ENCODE data around the gene HLTF. TPM values are rescaled to one million over a fixed set of nuclear protein-coding genes. Genes with fewer than 3 reads are reported as not detected.

HLTF gene
- total RNA-seq, 2 donors from 2014 or later = 10.9 to 15.3 TPM

- no peak for ATAC-seq
- H3K4me3 ChIP-seq = no peak overlapping the region
- DNase-seq = no peak
- H3K27ac ChIP-seq = no peak overlapping the region
- intact Hi-C loops (cut with DNase I) = no loop called here
- no peak for TF ChIP-seq CTCF (IDR thresholded peaks at IDR 0.05)
- no peak for TF ChIP-seq POLR2A (IDR thresholded peaks at IDR 0.05)
- no peaks in the 10 kb centered on the region for H3K27me3 ChIP-seq
- H3K4me1 ChIP-seq = no peaks in the 10 kb centered on the region
- 74 to 77% methylated on average over 3 of the region's 3 CpGs for WGBS, 2 donors
- H3K9me3 ChIP-seq = no peaks in the 10 kb centered on the region
- H3K36me3 ChIP-seq (replicated peaks in 1 of 2; ENCODE audit: insufficient read depth in 1 of 2, low read depth in 2 of 2) = peaks cover 0 to 6% of the 10 kb centered on the region in 2 donors
Observed at GRCh38 chr3:149055575-149055974, 30.8 kb downstream of the HLTF start.

GRCh38 chr3:149044339-149045083, 41.8 kb downstream of the HLTF start:
- intact Hi-C loops (cut with DNase I) = no loop called here
- no peaks in the 10 kb centered on the region for H3K9me3 ChIP-seq
- peaks cover 0 to 4% of the 10 kb centered on the region in 2 donors for H3K36me3 ChIP-seq (replicated peaks in 1 of 2; ENCODE audit: insufficient read depth in 1 of 2, low read depth in 2 of 2)
- H3K4me3 ChIP-seq = no peak overlapping the region
- peaks cover 6% of the 10 kb centered on the region for H3K4me1 ChIP-seq
- no peak for DNase-seq
- no peak for ATAC-seq
- WGBS, 2 donors = 88 to 89% methylated on average over 5 of the region's 5 CpGs
- no peak overlapping the region for H3K27ac ChIP-seq
- TF ChIP-seq CTCF (IDR thresholded peaks at IDR 0.05) (no peak), POLR2A (IDR thresholded peaks at IDR 0.05) (no peak)
- no peaks in the 10 kb centered on the region for H3K27me3 ChIP-seq

GRCh38 chr3:149042789-149043386, 43.4 kb downstream of the HLTF start:
- Histone ChIP-seq H3K27ac (no peak overlapping the region), H3K36me3 (replicated peaks in 1 of 2; ENCODE audit: insufficient read depth in 1 of 2, low read depth in 2 of 2) (peaks cover 0 to 3% of the 10 kb centered on the region in 2 donors), H3K4me3 (no peak overlapping the region), H3K4me1 (peaks cover 6% of the 10 kb centered on the region), H3K27me3 (no peaks in the 10 kb centered on the region), H3K9me3 (no peaks in the 10 kb centered on the region)
- TF ChIP-seq POLR2A (IDR thresholded peaks at IDR 0.05) = no peak
- TF ChIP-seq CTCF (IDR thresholded peaks at IDR 0.05) = no peak
- ATAC-seq (no peak), DNase-seq (no peak)
- intact Hi-C loops (cut with DNase I) = no loop called here
- WGBS, 2 donors = 23 to 32% methylated on average over 1 of the region's 1 CpG

GRCh38 chr3:149038322-149038721, 48.0 kb downstream of the HLTF start:
- no peaks in the 10 kb centered on the region for H3K9me3 ChIP-seq
- ATAC-seq (no peak), DNase-seq (no peak)
- H3K27me3 ChIP-seq = no peaks in the 10 kb centered on the region
- no peak overlapping the region for H3K4me3 ChIP-seq
- TF ChIP-seq POLR2A (IDR thresholded peaks at IDR 0.05) (no peak), CTCF (IDR thresholded peaks at IDR 0.05) (no peak)
- peaks cover 0 to 2% of the 10 kb centered on the region in 2 donors for H3K36me3 ChIP-seq (replicated peaks in 1 of 2; ENCODE audit: insufficient read depth in 1 of 2, low read depth in 2 of 2)
- H3K27ac ChIP-seq = no peak overlapping the region
- H3K4me1 ChIP-seq = peaks cover 6% of the 10 kb centered on the region
- 84 to 93% methylated on average over 2 of the region's 2 CpGs for WGBS, 2 donors
- intact Hi-C loops (cut with DNase I) = no loop called here

Measured in body of pancreas (tissue), 4 donors.